ENCODE measurements around the gene ADAMTS17.
"Not testable (repeated sequence)": the region's sequence is repeated elsewhere in the genome, so short reads cannot be mapped to it uniquely, and the experiment has no call there.

ADAMTS17 gene

DNA sequence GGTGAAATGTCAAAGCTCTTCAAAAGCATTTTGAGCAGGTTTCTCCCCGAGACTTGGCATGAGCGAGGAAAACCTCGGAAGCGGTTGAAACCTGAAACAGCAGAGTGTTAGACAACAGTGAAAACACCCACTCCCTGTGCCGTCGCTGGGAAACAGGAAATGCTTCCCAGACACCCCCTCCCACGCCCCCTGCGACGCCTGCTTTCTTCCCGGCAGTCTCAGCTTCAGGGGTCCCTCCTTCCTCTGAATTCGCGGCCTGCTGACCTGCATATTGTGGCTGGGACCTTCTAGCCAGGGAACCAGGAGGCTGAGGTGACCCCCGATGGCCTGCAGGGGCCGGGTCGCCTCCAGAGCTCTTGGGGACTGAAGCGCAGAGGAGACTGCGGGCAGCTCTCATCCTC lies 357.9 kb downstream of the ADAMTS17 start:
- no peak overlapping the region for H3K4me3 ChIP-seq (ENCODE audit: low read length)

DNA sequence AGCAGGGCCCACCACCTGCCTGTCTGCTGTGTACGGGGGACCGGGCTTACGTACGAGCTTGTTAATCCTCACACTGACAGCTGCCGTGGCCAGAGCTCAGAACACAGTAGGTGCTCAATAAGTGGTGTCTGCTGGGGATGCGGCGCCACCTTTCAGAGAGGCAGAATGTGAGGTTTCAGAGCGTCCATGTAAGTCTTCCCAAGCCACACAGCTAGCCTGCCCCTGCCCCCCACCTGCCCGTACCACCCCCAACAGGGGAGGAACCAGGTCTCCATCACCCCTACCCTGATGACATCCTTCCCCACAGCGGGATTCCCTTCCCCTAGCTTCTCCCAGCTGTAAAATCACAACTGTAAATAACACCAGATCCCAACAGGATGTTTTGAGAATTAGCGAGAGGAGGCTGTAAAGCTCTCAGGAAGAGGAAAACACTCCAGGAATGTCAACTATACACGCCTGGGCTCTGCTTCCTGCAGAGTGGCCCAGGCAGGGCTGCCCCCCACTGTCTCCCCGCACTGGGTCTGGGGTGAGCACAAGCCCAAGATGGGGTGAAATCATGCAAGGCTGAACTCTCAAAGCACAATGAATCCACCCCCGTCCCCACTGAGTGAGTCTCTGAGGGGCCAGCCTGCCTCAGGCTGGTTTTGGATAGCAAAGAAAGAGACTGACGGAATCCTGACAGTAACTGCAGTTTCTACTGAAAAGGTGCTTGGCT lies 358.4 kb downstream of the ADAMTS17 start:
- DNase-seq (ENCODE audit: low read depth, low spot score), result no peak
- H3K4me3 ChIP-seq (ENCODE audit: low read length), result no peak overlapping the region

More for the DNA sequence above, 357.9 kb downstream of the ADAMTS17 start:
- no peak for DNase-seq (ENCODE audit: low read depth, low spot score)

DNA sequence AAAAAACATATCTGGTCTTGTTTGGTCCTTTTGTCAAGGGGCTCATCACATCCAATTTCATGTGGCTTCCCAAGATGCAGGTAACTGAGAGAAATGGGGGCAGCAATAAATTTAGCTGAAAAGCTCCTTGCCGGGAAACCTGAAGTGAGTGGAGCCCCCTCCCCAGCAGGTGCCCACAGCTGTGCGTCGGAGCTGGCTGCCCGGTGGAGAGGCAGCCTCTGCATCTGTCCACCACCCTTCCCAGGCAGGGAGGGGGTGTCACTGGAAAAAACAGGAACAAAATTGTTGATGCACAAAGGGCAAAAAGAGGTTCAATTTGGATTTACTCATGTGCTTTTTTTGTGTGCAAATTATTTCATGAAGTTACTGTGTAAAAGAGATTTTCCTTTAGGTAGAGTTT lies 359.1 kb downstream of the ADAMTS17 start:
- no peak overlapping the region for H3K4me3 ChIP-seq (ENCODE audit: low read length)
- no peak for DNase-seq (ENCODE audit: low read depth, low spot score)

DNA sequence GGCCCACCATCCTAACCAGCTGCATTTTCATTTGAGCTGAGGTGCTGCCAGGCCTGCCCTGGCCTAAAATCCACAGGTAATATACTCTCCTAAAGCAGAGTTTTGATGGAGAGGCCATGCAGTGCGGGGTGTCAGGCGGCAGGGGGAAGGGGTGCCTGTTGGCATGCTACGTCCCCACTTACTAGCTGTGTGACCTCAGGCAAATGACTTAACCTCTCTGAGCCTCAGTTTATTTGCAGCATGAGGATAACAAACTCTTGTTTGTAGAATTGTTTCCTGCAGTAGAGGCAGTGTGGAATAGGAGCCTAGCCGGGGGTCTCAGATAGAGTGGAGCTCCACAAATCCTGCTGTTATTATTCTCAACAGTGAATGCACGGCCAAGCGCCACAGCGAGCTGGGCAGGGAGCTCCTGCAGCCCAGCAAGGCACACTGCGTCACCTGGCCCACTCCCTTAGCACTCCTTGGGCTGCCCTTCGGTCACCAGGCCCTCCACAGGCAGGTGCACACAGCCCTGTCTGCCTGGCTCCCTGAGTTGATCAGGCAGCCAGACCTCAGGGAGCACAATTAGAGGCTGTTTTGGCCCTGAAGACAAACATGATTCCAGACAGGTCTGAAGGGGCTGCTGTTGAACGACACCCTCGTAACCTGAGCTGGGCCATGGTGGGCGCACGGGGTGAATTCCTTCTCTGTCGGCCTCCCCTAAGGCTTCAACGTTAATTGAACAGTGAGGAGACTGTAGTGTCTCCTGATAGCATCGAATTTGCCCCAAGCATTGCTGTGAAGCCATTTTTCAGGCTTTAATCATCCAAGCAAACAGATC lies 359.7 kb downstream of the ADAMTS17 start:
- DNase-seq (ENCODE audit: low read depth, low spot score), result no peak

DNA sequence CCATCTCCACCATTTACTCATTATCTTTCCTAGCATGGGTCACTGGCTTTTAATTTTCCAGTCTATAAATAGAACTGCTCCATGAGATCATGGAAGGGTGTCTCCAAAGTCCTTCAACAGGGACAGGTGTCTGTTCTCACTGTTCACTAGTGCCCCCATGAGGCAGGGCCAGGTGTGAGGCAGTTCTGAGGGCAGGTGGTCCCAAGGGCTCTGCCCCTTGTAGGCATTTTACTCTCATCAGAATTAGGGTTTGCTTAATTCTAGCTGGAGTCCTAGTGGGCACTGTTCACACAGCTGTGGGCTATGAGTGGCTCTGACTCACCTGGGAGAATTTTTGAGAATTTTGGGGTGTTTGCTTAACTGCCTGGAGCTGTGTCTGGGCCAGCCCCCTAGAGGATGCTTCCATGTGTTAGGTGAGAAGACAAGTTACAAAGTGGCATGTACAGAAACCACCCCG lies 360.6 kb downstream of the ADAMTS17 start:
- no peak overlapping the region for H3K4me3 ChIP-seq (ENCODE audit: low read length)
- DNase-seq (ENCODE audit: low read depth, low spot score), result no peak

More for the DNA sequence above, 359.7 kb downstream of the ADAMTS17 start:
- H3K4me3 ChIP-seq (ENCODE audit: low read length), result no peak overlapping the region

DNA sequence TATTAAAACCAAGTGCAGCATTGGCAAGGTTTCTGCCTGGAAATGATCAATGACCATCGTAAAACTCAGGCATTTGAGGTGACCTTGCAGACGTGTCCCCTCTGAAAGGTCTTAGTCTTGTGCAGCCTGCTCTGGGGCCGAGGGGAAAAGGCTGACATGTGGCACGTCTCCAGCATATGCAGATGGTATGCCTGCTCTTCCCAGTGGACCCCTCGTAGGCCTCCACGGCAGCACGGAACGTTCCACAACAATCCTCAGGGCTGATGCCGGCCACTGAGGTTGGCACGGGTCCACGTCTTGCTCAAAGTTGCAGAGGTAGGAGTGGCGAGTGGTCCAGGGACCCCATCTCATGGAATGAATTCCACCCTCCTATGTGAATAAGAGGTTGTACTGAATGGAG lies 361.0 kb downstream of the ADAMTS17 start:
- DNase-seq (ENCODE audit: low read depth, low spot score), result no peak
- H3K4me3 ChIP-seq (ENCODE audit: low read length), result no peak overlapping the region

DNA sequence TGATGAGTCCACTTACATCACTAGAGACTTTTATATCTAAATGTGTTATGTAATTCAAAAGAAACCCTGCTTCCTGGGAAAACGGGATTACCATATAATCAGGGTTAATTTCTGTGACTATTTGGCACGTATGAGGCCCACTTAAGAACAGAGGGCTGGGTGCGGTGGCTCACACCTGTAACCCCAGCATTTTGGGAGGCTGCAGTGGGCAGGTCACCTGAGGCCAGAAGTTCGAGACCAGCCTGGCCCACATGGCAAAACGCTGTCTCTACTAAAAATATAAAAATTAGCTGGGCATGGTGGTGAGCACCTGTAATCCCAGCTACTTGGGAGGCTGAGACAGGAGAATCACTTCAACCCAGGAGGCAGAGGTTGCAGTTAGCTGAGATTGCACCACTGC lies 361.9 kb downstream of the ADAMTS17 start:
- not testable (repeated sequence) for H3K4me3 ChIP-seq (ENCODE audit: low read length); DNase-seq (ENCODE audit: low read depth, low spot score)

DNA sequence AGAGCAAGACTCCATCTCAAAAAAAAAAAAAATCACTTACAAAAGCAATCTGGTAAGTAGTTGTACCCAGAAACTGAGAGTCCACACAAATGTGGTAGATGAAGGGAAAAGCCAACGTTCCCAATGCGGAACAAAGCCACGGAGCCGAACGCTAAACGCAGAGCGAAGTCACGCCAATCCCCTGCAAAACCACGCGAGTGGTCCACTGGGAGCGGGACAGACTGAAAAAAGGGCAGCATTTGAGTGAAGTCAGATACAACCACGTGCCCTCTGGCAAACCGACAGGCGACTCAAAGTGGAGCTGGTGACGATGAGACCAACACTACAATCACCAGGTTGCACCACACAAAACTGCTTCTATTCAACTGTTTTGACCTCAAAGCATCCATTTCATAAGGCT lies 362.4 kb downstream of the ADAMTS17 start:
- DNase-seq (ENCODE audit: low read depth, low spot score), result no peak
- no peak overlapping the region for H3K4me3 ChIP-seq (ENCODE audit: low read length)

DNA sequence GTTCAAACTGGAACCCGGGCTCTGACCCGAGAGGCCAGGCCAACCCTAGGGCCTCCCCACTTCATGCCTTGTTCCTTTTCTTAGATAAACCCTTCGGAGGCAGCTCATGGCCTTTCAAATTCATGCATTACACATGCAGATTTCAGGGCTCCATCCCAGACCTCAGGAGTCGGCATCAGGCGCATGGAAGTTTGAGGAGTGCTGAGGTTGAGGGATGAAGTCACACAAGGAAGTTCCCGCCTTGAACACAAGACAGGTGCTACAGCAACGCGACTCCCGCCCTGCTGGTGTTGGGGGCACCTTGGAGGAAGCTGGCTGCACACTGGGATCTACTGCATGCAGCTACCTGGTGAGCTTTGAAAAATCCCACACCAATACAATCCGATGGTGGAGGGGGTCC lies 363.3 kb downstream of the ADAMTS17 start:
- no peak for DNase-seq (ENCODE audit: low read depth, low spot score)
- no peak overlapping the region for H3K4me3 ChIP-seq (ENCODE audit: low read length)

DNA sequence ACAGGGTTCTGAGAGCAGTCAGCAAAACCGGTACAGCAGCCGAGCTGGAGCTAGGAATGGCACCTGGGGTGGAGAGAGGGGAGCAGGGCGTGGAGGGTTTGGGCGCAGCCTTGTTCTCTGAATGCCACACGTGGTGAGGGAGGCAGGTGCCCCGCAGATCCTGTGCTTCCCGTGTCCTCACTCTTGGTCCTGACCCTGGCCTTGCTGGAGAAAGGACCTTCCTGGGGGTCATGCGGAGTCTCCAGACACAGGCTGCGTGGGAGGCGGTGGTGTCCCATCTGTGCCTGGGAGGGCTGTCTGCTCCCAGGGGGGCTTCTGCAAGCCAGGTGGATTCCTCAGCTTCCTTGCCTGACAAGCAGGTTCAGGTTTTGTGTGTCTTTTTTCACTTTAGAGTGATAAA lies 363.8 kb downstream of the ADAMTS17 start:
- no peak for DNase-seq (ENCODE audit: low read depth, low spot score)
- no peak overlapping the region for H3K4me3 ChIP-seq (ENCODE audit: low read length)

DNA sequence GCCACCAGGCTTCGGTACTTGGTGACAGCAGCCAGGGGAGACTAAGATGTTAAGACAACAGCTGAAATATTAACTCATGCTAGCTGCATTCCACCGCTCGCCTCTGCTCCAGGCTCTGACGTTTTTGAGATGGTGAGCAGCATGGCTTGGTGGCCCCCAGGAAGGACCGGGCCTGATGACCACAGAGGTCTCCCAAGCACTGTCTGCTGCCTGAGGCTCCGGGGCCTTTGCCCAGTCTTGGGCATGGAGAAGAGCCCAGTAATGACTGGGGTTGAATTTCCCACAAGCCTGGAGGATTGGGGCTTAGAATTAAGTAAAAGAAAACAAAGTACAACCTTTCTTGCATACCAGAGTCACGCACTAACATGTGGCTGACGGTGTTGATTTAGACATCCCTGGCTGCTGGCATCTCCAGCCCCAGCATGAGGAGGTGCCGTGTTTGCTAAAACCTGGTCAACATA lies 364.9 kb downstream of the ADAMTS17 start:
- H3K4me3 ChIP-seq (ENCODE audit: low read length), result no peak overlapping the region
- DNase-seq (ENCODE audit: low read depth, low spot score), result no peak

DNA sequence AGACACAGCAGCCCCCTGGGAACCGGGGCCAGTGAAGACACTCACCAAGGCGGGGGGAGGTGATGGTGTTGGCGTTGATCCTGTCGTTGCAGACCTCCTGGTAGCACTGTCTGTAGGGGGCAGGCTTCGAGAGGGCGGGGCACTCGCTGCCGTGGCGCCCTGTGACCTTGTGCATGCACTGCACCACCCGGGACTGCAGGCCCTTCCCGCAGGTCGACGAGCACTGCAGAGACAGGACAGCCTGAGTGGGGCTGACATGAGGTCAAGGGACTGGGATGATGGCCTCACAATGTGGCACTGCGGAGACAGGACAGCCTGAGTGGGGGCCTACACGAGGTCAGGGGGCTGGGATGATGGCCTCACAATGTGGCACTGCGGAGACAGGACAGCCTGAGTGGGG lies 365.8 kb downstream of the ADAMTS17 start:
- H3K4me3 ChIP-seq (ENCODE audit: low read length), result no peak overlapping the region
- no peak for DNase-seq (ENCODE audit: low read depth, low spot score)

DNA sequence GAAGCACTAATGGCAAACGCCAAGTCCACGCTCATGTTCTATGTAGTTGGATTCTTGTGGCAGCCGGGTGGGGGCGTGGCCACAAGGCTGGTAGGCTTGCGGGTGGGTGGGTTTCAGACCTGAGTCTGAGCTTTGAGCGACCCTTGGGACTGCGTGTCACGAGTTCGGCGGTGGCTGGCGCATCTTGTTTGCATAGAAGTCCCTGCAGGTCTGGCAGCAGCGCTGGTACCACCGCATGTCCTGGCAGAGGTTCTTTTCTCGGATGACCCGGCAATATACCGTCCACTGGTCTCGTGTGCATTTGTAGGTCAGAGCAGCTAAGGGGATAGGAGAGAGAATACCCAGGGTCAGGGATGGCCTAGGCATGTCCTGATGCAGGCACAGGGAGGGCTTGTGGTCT lies 367.5 kb downstream of the ADAMTS17 start:
- no peak for DNase-seq (ENCODE audit: low read depth, low spot score)
- no peak overlapping the region for H3K4me3 ChIP-seq (ENCODE audit: low read length)

DNA sequence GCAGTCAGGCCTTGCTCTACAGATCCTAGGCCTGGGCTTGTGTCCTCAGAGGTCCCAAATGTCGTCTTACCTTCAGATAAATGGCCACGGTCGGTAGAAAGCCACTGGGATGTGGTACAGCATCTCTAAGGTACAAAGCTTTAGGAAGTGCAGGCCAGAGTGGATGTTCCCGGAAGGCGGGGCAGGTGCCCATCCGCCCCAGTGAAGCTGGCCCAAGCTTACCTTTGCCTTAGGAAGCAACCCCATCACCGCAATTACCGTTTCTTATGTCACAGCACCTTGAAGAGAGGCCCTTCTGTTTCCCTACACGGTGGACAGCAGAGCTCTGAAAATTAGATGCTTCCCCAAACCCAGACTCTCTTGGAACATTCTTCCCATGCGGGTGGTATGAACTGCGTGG lies 368.4 kb downstream of the ADAMTS17 start:
- no peak for DNase-seq (ENCODE audit: low read depth, low spot score)
- H3K4me3 ChIP-seq (ENCODE audit: low read length), result no peak overlapping the region

DNA sequence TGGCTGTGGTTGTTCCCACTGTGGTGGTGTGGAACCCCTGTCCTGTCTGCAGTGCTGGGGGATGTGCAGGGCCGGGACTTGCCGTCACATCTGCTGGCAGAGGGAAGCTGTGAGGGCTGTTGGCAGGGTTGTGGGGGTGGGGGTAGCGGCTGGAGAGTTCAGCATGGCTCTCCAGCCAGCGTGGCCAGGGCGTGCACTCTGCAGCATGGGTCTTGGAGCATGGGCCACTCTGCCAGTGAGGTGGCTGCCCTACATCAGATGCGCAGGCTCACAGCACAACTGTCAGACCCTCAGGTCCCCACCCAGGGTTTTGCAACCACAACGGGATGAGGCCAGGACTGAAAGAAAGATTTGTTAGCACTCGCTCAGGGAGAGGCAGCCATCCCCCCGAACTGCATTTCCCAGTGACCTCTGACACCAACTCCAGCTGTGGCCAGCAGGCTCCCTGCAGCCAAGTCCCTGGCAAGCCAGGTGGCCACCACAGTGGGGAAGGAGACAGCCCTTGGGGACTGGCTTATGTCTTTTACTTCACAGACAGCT lies 370.8 kb downstream of the ADAMTS17 start:
- no peak for DNase-seq (ENCODE audit: low read depth, low spot score)
- no peak overlapping the region for H3K4me3 ChIP-seq (ENCODE audit: low read length)

DNA sequence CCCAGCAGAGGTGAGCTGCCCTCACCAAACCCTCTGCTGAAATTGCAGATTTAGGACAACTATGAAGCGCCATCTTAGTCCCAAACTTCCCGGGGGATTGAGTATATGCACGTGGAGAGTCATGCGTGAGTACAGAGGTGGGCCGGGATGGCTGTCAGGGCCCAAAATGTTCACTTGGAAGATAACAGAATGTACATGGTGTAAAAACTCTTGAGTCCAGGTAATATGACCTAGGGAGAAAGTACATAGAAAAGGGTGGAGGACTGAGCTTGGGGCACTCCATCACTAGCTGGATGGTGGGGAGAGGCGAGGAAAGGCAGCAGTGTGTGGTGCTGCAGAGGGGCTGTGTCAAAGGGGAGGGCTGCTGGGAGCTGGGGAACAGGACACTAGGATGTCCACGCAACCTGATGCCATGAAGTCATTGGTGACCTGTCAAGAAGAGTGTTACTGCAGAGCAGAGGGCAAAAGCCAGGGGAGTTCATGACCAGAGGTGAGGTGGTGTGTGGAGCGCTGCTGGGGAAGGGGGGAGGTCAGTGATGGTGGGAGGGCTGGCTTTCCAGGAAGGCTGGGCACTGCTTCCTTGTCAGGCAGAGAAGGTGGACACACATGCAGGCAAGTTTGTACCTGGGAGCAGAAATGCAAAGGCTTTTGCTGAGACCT lies 372.4 kb downstream of the ADAMTS17 start:
- no peak for DNase-seq (ENCODE audit: low read depth, low spot score)
- H3K4me3 ChIP-seq (ENCODE audit: low read length), result no peak overlapping the region

DNA sequence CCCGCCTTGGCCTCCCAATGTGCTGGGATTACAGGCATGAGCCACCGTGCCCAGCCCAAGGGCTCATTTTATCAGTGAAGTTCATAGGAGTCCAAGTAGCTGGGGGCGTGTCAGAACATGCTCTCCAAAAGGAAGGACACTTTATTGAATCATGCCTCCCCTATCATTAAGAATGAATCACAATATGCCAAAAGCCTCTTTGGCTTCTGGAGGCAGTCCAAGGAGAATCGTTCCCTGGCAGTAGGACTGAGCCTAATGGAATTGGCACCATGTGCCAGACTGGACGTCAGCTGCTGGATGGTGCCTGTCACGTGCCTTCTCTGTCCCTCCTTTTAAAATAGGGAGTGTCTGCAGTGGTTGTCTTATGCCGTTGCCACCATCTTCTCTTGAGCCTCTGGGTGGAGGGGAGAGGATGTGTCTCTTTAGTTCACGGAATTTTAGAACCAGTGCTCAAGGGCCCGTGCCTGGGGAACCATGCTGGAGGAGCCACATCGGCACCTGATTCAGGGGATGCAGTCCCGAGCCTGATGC lies 373.9 kb downstream of the ADAMTS17 start:
- DNase-seq (ENCODE audit: low read depth, low spot score), result no peak

DNA sequence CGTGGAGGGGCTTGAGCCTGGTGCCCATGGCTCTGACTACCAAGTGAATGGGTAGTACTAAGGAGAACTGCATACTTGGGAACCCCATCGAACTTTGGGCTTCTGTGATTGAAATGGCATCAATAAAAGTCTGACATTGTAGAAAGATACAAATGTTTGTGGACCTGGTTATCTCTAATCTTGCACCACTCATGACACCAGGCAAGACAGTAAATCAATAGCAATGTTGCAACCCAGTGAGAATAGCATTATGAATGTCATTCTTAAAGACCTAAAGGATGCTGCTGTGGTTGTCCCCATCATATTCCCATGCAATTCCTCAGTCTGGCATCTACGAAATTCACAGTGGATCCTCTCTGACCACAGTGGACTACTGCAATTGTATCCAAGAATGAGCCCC lies 375.0 kb downstream of the ADAMTS17 start:
- no peak for DNase-seq (ENCODE audit: low read depth, low spot score)
- H3K4me3 ChIP-seq (ENCODE audit: low read length), result no peak overlapping the region

More for the DNA sequence above, 373.9 kb downstream of the ADAMTS17 start:
- no peak overlapping the region for H3K4me3 ChIP-seq (ENCODE audit: low read length)

DNA sequence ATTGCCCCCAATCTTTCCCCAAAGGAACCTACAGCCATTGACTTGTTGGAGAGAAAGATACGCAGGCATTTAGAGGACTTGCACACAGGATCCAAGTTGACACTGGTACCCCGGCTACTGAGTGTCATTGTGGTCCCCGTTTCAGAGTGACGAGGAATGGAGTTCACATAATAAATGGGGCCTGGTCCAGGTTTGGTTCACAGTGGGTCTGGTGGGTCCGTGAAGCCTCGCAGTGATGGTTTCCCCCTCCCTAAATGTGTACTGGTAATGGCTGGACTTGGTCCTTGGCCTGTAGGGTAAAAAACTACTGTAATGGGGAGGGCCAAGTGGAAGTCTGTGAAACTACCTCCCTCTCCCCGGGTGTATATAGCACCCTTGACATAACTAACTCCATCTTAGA lies 376.4 kb downstream of the ADAMTS17 start:
- no peak for DNase-seq (ENCODE audit: low read depth, low spot score)
- H3K4me3 ChIP-seq (ENCODE audit: low read length), result no peak overlapping the region

Measured in Jurkat, Clone E6-1 (cell line).